ENCODE data around the gene COL23A1.

Gene COL23A1

DNA sequence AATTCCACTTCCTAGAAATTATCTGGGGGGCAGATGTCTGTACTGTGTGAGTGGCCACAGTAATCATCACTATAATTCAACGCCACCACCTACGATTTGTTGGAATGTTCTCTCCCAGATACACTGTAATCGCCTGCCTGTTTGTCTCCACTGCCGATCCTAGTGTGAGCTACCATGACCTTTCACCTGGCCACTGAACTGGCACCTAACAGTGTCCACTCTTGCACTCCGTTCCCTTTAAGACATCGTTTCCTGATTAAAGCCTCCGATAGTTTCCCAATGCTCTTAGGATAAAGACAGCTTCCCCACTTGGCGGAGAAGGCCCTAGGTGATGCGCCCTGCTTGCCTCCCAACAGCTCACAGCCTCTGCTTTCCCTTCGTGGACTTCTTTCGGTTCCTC is 361.6 kb downstream of the COL23A1 start:
- in situ Hi-C loops (cut with MboI; ENCODE audit: low pct_unique_long_range_greater_than_20kb, low sequenced_read_pairs, unreplicated experiment): no loop called here
- TF ChIP-seq, protein P1, sequence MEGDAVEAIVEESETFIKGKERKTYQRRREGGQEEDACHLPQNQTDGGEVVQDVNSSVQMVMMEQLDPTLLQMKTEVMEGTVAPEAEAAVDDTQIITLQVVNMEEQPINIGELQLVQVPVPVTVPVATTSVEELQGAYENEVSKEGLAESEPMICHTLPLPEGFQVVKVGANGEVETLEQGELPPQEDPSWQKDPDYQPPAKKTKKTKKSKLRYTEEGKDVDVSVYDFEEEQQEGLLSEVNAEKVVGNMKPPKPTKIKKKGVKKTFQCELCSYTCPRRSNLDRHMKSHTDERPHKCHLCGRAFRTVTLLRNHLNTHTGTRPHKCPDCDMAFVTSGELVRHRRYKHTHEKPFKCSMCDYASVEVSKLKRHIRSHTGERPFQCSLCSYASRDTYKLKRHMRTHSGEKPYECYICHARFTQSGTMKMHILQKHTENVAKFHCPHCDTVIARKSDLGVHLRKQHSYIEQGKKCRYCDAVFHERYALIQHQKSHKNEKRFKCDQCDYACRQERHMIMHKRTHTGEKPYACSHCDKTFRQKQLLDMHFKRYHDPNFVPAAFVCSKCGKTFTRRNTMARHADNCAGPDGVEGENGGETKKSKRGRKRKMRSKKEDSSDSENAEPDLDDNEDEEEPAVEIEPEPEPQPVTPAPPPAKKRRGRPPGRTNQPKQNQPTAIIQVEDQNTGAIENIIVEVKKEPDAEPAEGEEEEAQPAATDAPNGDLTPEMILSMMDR (IDR thresholded peaks at IDR 0.05; ENCODE audit: extremely low read depth, insufficient read depth, missing control alignments): no peak
- DNase-seq (ENCODE audit: low spot score): no peak

DNA sequence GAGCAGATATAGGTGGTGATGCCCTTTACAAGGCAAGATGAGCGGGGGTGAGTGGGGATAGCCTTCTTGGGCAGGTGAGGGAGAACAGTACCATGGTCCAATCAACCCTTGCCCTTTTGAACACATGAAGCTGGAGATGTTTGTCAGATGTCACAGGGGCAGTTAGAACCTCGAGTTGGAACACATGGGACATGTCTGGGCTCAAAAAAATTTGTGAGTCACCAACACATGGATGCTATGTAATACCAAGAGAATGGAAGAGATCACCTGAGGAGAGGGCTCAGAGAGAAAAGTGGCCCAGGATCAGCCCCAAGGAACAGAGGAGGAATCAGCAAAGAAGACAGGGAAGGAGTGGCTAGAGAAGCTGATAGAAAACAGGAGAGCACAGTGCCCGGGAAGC is 362.3 kb downstream of the COL23A1 start:
- in situ Hi-C loops (cut with MboI; ENCODE audit: low pct_unique_long_range_greater_than_20kb, low sequenced_read_pairs, unreplicated experiment): no loop called here
- no peak for DNase-seq (ENCODE audit: low spot score)
- TF ChIP-seq, protein P1 (IDR thresholded peaks at IDR 0.05; ENCODE audit: extremely low read depth, insufficient read depth, missing control alignments): no peak

DNA sequence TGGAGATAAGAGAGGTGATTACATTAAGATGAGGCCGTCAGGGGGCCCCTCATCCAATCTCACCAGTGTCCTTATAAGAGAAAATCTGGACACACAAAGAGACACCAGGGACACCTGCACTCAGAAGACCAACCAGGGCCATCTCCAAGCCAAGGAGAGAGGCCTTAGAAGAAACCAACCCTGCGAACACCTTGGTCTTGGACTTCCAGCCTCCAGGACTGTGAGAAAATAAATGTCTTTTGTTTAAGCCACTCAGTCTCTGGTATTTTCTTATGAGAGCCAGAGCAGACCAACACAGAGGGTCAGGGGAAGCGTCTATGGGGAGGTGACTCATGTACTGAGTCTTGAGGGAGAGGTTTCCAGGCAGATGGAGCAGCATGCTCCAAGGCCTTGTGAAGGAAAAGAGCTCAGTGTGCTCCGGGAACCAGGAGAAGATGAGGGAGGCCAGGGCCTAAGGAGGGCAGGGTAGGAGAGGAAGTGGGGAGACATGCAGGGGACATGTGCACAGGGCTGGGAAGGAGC is 363.0 kb downstream of the COL23A1 start:
- in situ Hi-C loops (cut with MboI; ENCODE audit: low pct_unique_long_range_greater_than_20kb, low sequenced_read_pairs, unreplicated experiment): no loop called here
- DNase-seq (ENCODE audit: low spot score): no peak
- TF ChIP-seq, protein P1 (IDR thresholded peaks at IDR 0.05; ENCODE audit: extremely low read depth, insufficient read depth, missing control alignments): no peak

DNA sequence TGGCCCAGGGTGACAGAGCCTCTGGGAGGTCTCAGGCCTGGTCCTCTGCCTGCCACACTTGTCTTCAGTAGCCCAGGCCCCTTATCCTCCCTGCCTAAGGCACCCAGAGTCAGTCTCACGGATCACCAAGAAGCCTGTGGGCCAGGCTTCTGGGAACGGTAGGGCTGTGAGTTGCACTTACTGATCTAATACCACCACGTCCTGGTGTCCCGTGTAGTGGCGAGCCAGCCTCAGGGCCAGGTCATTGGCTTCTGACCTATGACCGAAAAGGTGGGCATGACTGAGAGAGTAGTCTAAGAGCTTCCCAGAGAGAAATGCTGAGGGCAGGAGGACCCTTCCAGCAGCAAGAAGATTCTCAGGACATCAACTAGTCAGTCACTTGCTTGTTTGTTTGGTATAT is 365.0 kb downstream of the COL23A1 start:
- TF ChIP-seq, protein P1 (IDR thresholded peaks at IDR 0.05; ENCODE audit: extremely low read depth, insufficient read depth, missing control alignments): no peak
- in situ Hi-C loops (cut with MboI; ENCODE audit: low pct_unique_long_range_greater_than_20kb, low sequenced_read_pairs, unreplicated experiment): no loop called here
- DNase-seq (ENCODE audit: low spot score): no peak

DNA sequence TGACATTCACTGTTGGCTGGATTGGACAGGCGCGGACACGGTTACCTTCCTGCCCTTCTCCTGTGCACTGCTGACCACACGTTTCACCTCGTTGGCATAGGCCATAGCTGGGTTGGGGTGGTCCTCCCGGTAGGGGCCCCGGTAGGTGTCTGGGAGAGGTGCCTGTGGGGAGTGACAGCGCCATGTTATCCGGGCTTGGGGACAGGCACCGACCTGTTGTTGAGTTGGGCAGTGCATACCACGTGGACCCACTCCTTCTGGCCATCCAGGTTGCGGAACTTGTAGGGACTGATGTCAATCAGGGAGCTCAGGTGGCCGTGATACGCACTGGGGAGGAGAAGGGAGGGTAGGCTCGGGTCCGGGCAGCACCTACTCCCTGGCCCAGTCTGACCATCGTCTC is 365.8 kb downstream of the COL23A1 start:
- no peak for DNase-seq (ENCODE audit: low spot score)
- in situ Hi-C loops (cut with MboI; ENCODE audit: low pct_unique_long_range_greater_than_20kb, low sequenced_read_pairs, unreplicated experiment): no loop called here
- TF ChIP-seq, protein P1 (IDR thresholded peaks at IDR 0.05; ENCODE audit: extremely low read depth, insufficient read depth, missing control alignments): no peak

DNA sequence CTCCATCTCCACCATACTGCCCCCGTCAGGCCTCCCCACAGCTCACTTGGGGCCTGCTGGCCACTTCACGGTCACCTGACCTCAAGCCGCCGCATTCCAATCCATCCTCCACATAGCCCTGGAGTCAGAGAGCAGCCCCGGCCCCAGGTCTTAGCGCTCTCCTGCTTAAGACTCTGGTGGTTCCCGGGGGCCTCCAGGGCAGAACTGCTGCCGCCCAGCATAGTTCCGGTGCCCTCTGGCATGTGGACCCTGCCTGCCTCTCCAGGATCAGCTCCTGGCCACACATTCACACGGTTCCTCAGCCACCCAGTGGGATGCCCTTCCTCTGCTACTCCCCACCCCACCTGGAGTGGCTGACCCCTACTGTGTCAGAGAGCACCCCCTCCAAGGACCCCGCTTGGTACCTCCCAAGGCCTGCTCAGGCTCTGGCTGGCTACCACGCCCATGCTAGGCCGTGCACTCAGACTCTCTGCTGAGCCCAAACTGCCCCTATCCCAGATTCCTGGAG is 366.3 kb downstream of the COL23A1 start:
- no peak for DNase-seq (ENCODE audit: low spot score)
- TF ChIP-seq, protein P1 (IDR thresholded peaks at IDR 0.05; ENCODE audit: extremely low read depth, insufficient read depth, missing control alignments): no peak
- in situ Hi-C loops (cut with MboI; ENCODE audit: low pct_unique_long_range_greater_than_20kb, low sequenced_read_pairs, unreplicated experiment): no loop called here

All from GM13977 (cell line).